ENCODE results near the gene KLF16. TPM values are rescaled to one million over a fixed set of nuclear protein-coding genes. Genes with fewer than 3 reads are reported as not detected.
A peak's percentile ranks its signal among the peaks of the same experiment; 100 is the strongest.

The KLF16 gene
- total RNA-seq, 1 donor from 2014 or later = 13.2 TPM

GRCh38 chr19:1847348-1847683, 16.1 kb downstream of the KLF16 start:
- H3K4me3 Mint-ChIP-seq (ENCODE audit: low read depth) = peak overlapping the region; percentile 91
- H3K36me3 Mint-ChIP-seq (ENCODE audit: insufficient read depth) = no peaks in the 10 kb centered on the region
- TF ChIP-seq, protein P1, sequence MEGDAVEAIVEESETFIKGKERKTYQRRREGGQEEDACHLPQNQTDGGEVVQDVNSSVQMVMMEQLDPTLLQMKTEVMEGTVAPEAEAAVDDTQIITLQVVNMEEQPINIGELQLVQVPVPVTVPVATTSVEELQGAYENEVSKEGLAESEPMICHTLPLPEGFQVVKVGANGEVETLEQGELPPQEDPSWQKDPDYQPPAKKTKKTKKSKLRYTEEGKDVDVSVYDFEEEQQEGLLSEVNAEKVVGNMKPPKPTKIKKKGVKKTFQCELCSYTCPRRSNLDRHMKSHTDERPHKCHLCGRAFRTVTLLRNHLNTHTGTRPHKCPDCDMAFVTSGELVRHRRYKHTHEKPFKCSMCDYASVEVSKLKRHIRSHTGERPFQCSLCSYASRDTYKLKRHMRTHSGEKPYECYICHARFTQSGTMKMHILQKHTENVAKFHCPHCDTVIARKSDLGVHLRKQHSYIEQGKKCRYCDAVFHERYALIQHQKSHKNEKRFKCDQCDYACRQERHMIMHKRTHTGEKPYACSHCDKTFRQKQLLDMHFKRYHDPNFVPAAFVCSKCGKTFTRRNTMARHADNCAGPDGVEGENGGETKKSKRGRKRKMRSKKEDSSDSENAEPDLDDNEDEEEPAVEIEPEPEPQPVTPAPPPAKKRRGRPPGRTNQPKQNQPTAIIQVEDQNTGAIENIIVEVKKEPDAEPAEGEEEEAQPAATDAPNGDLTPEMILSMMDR (IDR thresholded peaks at IDR 0.05; ENCODE audit: unreplicated experiment) = no peak
- no peaks in the 10 kb centered on the region for H3K27me3 Mint-ChIP-seq
- no peak for DNase-seq (ENCODE audit: low spot score, unreplicated experiment)
- peak overlapping the region; percentile 98 for H3K27ac Mint-ChIP-seq
- peaks cover 12% of the 10 kb centered on the region for H3K4me1 Mint-ChIP-seq (ENCODE audit: low read depth)
- H3K9me3 Mint-ChIP-seq (ENCODE audit: low read depth) = no peaks in the 10 kb centered on the region

GRCh38 chr19:1846517-1847204, 16.7 kb downstream of the KLF16 start:
- peak overlapping the region; percentile 91 for H3K4me3 Mint-ChIP-seq (ENCODE audit: low read depth)
- H3K27ac Mint-ChIP-seq = peak overlapping the region; percentile 98
- no peaks in the 10 kb centered on the region for H3K9me3 Mint-ChIP-seq (ENCODE audit: low read depth)
- no peaks in the 10 kb centered on the region for H3K36me3 Mint-ChIP-seq (ENCODE audit: insufficient read depth)
- H3K27me3 Mint-ChIP-seq = no peaks in the 10 kb centered on the region
- peaks cover 12% of the 10 kb centered on the region for H3K4me1 Mint-ChIP-seq (ENCODE audit: low read depth)
- no peak for DNase-seq (ENCODE audit: low spot score, unreplicated experiment)
- TF ChIP-seq, protein P1 (IDR thresholded peaks at IDR 0.05; ENCODE audit: unreplicated experiment) = no peak

DNA sequence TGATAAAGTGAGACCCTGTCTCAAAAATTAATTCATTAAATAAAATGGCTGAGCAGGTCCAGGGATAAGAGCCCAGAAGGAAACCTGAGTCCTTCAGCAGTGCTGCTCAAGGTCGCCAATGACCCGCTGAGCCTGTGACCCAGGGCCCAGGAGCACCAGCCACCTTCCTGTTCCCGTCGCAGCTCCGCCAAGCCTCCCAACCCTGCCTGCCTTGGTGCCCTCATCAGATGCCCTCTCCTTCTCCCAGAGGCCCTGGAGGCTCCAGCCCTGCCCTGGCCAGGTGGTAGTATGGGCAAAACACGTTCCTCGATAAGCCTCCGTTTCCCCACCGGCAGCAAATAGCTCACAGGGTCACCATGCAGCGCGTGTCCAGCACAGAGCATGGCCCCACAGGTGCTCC, 17.7 kb downstream of the KLF16 start:
- TF ChIP-seq, protein P1 (IDR thresholded peaks at IDR 0.05; ENCODE audit: unreplicated experiment) = no peak
- Mint-ChIP-seq H3K27me3 (no peaks in the 10 kb centered on the region), H3K4me3 (ENCODE audit: low read depth) (no peak overlapping the region), H3K27ac (peak overlapping the region; percentile 64), H3K9me3 (ENCODE audit: low read depth) (no peaks in the 10 kb centered on the region), H3K4me1 (ENCODE audit: low read depth) (peaks cover 12% of the 10 kb centered on the region), H3K36me3 (ENCODE audit: insufficient read depth) (no peaks in the 10 kb centered on the region)
- no peak for DNase-seq (ENCODE audit: low spot score, unreplicated experiment)

- no peak for DNase-seq (ENCODE audit: low spot score, unreplicated experiment)
- Mint-ChIP-seq H3K27ac (no peak overlapping the region), H3K9me3 (ENCODE audit: low read depth) (no peaks in the 10 kb centered on the region), H3K27me3 (no peaks in the 10 kb centered on the region), H3K36me3 (ENCODE audit: insufficient read depth) (no peaks in the 10 kb centered on the region), H3K4me1 (ENCODE audit: low read depth) (peaks cover 12% of the 10 kb centered on the region), H3K4me3 (ENCODE audit: low read depth) (no peak overlapping the region)
- TF ChIP-seq, protein P1 (IDR thresholded peaks at IDR 0.05; ENCODE audit: unreplicated experiment) = no peak
These were observed 18.3 kb downstream of the KLF16 start for GRCh38 chr19:1845125-1845515.

DNA sequence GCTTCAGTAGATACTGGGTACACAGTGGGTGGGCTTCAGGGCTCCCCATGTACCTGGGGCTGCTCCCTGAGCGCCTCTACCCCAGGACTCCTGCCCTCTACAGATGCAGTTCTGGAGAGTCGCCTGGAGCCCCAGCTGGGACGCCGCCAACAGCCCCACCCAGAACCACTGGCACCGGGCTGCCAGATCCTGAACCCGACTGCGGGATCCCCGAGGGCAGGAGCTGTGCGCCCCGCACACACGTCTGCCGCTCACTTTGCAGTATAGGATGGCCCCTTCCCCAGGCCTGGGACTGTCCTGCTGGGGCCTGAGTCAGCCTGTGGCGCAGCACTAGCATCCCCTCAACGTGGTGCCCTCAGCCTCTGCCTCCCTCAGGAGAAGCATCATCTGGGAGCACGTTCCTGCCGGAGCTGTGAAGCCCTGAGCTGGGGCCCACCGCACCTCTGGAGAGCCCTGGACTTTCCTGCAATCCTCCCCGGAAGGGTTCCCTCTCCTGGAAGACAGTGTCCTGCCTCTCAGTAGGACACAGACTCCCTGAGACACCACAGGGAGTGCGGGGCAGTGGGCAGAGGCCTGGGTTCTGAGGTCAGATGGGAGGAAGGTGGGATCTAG, 18.8 kb downstream of the KLF16 start:
- Mint-ChIP-seq H3K36me3 (ENCODE audit: insufficient read depth) (no peaks in the 10 kb centered on the region), H3K27me3 (no peaks in the 10 kb centered on the region), H3K27ac (no peak overlapping the region), H3K4me1 (ENCODE audit: low read depth) (peaks cover 12% of the 10 kb centered on the region), H3K4me3 (ENCODE audit: low read depth) (no peak overlapping the region), H3K9me3 (ENCODE audit: low read depth) (no peaks in the 10 kb centered on the region)
- TF ChIP-seq, protein P1 (IDR thresholded peaks at IDR 0.05; ENCODE audit: unreplicated experiment) = no peak
- DNase-seq (ENCODE audit: low spot score, unreplicated experiment) = no peak

Measured in progenitor cell of endocrine pancreas (in vitro differentiated cells).